Natural killer cell (primary cell): ENCODE data around the gene RASGRP4. TPM values are rescaled to one million over a fixed set of nuclear protein-coding genes. Genes with fewer than 3 reads are reported as not detected.

Experiments
- ATAC-seq, 3 donors: fragments of 150-1000 bp in 2 of 3; fragments of 200-7000 bp in 1 of 3; cut with Tn5 transposase; 1 replicate in 1 of 3; 2 replicates in 2 of 3; pipeline ENCODE4 v1.10.0; 2021; ENCODE audit warnings: mild to moderate bottlenecking in 2 of 3, moderate library complexity in 2 of 3
- DNase-seq, 2 donors: peaks; one replicate each; pipeline versions ENCODE4 v3.0.0 to v3.0.0-alpha.2; 2013 to 2021; ENCODE audit warnings: mixed read lengths in 1 of 2
- H3K27ac ChIP-seq: one replicate; pipeline ENCODE4 v1.5.1; 2013; ENCODE audit warnings: mild to moderate bottlenecking, low read length
- H3K27me3 ChIP-seq: one replicate; pipeline ENCODE4 v1.6.1; 2013; ENCODE audit warnings: low read length; ENCODE audit not compliant: control insufficient read depth, insufficient read depth
- H3K36me3 ChIP-seq: one replicate; pipeline ENCODE4 v1.6.1; 2013; ENCODE audit warnings: low read length; ENCODE audit not compliant: control insufficient read depth, insufficient read depth
- H3K4me1 ChIP-seq: one replicate; pipeline ENCODE4 v1.6.1; 2013; ENCODE audit warnings: low read length; ENCODE audit not compliant: control insufficient read depth, insufficient read depth
- H3K4me3 ChIP-seq: one replicate; pipeline ENCODE4 v1.5.1; 2013; ENCODE audit warnings: low read length
- H3K9me3 ChIP-seq: one replicate; pipeline ENCODE4 v1.6.1; 2013; ENCODE audit warnings: low read length; ENCODE audit not compliant: control insufficient read depth, insufficient read depth
- H3K27ac Mint-ChIP-seq, 2 donors: one replicate each; pipeline ENCODE4 v1.8.0; 2022; ENCODE audit warnings: mild to moderate bottlenecking in 2 of 2, mixed read lengths in 2 of 2, moderate library complexity in 1 of 2
- H3K27me3 Mint-ChIP-seq, 2 donors: one replicate each; pipeline ENCODE4 v1.8.0; 2022; ENCODE audit warnings: low read depth in 2 of 2, mixed read lengths in 2 of 2
- H3K36me3 Mint-ChIP-seq: one replicate; pipeline ENCODE4 v1.8.0; 2022; ENCODE audit warnings: mixed read lengths
- H3K4me1 Mint-ChIP-seq, 2 donors: one replicate each; pipeline ENCODE4 v1.8.0; 2022; ENCODE audit warnings: mixed read lengths in 2 of 2
- H3K4me3 Mint-ChIP-seq: one replicate; pipeline ENCODE4 v1.8.0; 2022; ENCODE audit warnings: mild to moderate bottlenecking, moderate library complexity, mixed read lengths
- H3K9me3 Mint-ChIP-seq, 2 donors: one replicate each; pipeline ENCODE4 v1.8.0; 2022; ENCODE audit warnings: mixed read lengths in 2 of 2
- CTCF ChIP-seq: fragments of 200-600 bp; IDR thresholded peaks from one replicate; pipeline ENCODE4 v1.8.0; 2022; ENCODE audit warnings: antibody characterized with exemption
- WGBS: methylation state at CpG from one replicate; pipeline ENCODE4 v1.1.7; 2013; ENCODE audit warnings: missing lambda C conversion rate; ENCODE audit not compliant: insufficient coverage; 5-methylcytosine and 5-hydroxymethylcytosine counted together
- intact Hi-C: fragments of 100-400 bp; cut with micrococcal nuclease; formaldehyde crosslinking; loops from one replicate; pipeline ENCODE4 v1.14.2; 2022
- total RNA-seq, 4 donors: library from RNA; stranded (reverse); fragments of 120-200 nt in 1 of 4; gene quantifications; one replicate each; pipeline versions ENCODE4 v1.2.3 to v1.2.4, GENCODE V29; 2013 to 2022

Gene RASGRP4
- total RNA-seq, 3 donors from 2014 or later (not counting 1 experiment from before 2014, with no cell fraction given): 2.3 to 9.3 (median 5.7) TPM

GRCh38 chr19:38443458-38443999 lies 17.5 kb upstream of the RASGRP4 start:
- DNase-seq: no peak
- intact Hi-C loops: no loop called here
- H3K4me1 Mint-ChIP-seq: peaks cover 0 to 5% of the 10 kb centered on the region in 2 donors
- TF ChIP-seq CTCF: no peak
- no peaks in the 10 kb centered on the region for H3K9me3 Mint-ChIP-seq
- ATAC-seq: no peak
- 92% methylated on average over 15 of the region's 15 CpGs for WGBS
- no peak overlapping the region for H3K4me3 Mint-ChIP-seq
- H3K27ac ChIP-seq: no peak overlapping the region
- no peak overlapping the region for H3K4me3 ChIP-seq
- H3K36me3 Mint-ChIP-seq: no peaks in the 10 kb centered on the region
- no peaks in the 10 kb centered on the region for H3K27me3 ChIP-seq
- H3K4me1 ChIP-seq: no peaks in the 10 kb centered on the region
- no peak overlapping the region for H3K27ac Mint-ChIP-seq
- H3K27me3 Mint-ChIP-seq: no peaks in the 10 kb centered on the region
- no peaks in the 10 kb centered on the region for H3K9me3 ChIP-seq
- H3K36me3 ChIP-seq: no peaks in the 10 kb centered on the region

GRCh38 chr19:38442736-38443135 lies 16.7 kb upstream of the RASGRP4 start:
- H3K4me1 ChIP-seq: no peaks in the 10 kb centered on the region
- DNase-seq (no peak), ATAC-seq (no peak)
- no peak overlapping the region for H3K27ac Mint-ChIP-seq
- no peaks in the 10 kb centered on the region for H3K36me3 ChIP-seq
- intact Hi-C loops: no loop called here
- no peak overlapping the region for H3K4me3 Mint-ChIP-seq
- no peak overlapping the region for H3K27ac ChIP-seq
- H3K4me3 ChIP-seq: no peak overlapping the region
- peaks cover 0 to 5% of the 10 kb centered on the region in 2 donors for H3K4me1 Mint-ChIP-seq
- no peaks in the 10 kb centered on the region for H3K27me3 Mint-ChIP-seq
- H3K9me3 ChIP-seq: no peaks in the 10 kb centered on the region
- no peaks in the 10 kb centered on the region for H3K27me3 ChIP-seq
- TF ChIP-seq CTCF: no peak
- H3K9me3 Mint-ChIP-seq: no peaks in the 10 kb centered on the region
- 87% methylated on average over 9 of the region's 9 CpGs for WGBS
- H3K36me3 Mint-ChIP-seq: no peaks in the 10 kb centered on the region

- Mint-ChIP-seq H3K4me3 (no peak overlapping the region), H3K36me3 (no peaks in the 10 kb centered on the region), H3K27me3 (no peaks in the 10 kb centered on the region), H3K27ac (no peak overlapping the region), H3K9me3 (no peaks in the 10 kb centered on the region), H3K4me1 (peaks cover 0 to 5% of the 10 kb centered on the region in 2 donors)
- ATAC-seq (no peak), DNase-seq (peak in 1 of 2 donors; percentile 29)
- H3K4me1 ChIP-seq: no peaks in the 10 kb centered on the region
- TF ChIP-seq CTCF: no peak
- H3K36me3 ChIP-seq: no peaks in the 10 kb centered on the region
- H3K9me3 ChIP-seq: no peaks in the 10 kb centered on the region
- H3K4me3 ChIP-seq: no peak overlapping the region
- H3K27ac ChIP-seq: no peak overlapping the region
- intact Hi-C loops: no loop called here
- 47% methylated on average over 6 of the region's 7 CpGs for WGBS
- no peaks in the 10 kb centered on the region for H3K27me3 ChIP-seq
These were observed 15.8 kb upstream of the RASGRP4 start for GRCh38 chr19:38441657-38442348.
